ENCODE data around the gene NPM3.

The NPM3 gene

GRCh38 chr10:101749047-101750016, 33.9 kb downstream of the NPM3 start:
- no peak for DNase-seq

- no peak for DNase-seq
Observed at GRCh38 chr10:101748496-101748895, 34.8 kb downstream of the NPM3 start.

- DNase-seq: no peak
Observed at GRCh38 chr10:101745074-101745696, 38.1 kb downstream of the NPM3 start.

GRCh38 chr10:101744267-101744666, 39.0 kb downstream of the NPM3 start:
- DNase-seq: no peak

GRCh38 chr10:101741938-101742337, 41.3 kb downstream of the NPM3 start:
- no peak for DNase-seq

GRCh38 chr10:101736666-101737065, 46.6 kb downstream of the NPM3 start:
- DNase-seq: no peak

GRCh38 chr10:101732096-101732495, 51.1 kb downstream of the NPM3 start:
- no peak for DNase-seq

All from NCI-H774 (cell line).